IPS-11a (cell line): ENCODE measurements around the gene TRMT1.

Source experiments
- H3K4me3 ChIP-seq: one replicate; pipeline ENCODE4 v1.5.1; 2013; ENCODE audit warnings: low read depth, low read length, control low read depth

The TRMT1 gene

DNA sequence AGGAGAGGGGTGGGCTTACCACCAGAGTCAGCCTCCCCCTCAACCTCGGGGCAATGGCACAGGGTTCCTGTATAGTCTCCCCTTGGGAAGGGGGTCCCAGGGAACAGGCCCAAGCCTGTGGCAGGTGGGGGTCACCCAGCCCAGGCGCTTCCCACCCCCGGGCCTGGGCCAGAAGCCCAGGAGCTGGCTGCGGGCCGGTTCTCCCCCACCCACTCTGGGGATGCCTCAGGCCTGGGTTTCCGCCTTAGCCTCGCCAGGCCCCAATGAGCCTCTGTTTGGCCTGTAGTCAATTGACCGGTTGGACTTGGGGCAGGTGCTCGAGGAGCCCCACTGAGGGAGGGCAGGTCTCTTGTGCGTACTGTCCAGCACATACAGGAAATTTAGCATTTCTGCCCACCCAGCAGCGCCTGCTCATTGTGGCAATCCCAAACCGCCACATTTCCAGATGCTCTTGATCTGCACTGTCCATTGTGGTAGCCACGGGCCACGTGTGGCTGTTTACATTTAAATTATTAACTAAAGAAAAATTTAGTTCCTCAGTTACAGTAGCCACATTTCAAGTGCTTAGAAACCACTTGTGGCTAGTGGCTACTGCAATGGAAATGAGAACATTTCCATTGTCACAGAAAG, 23.8 kb downstream of the TRMT1 start:
- no peak overlapping the region for H3K4me3 ChIP-seq

GRCh38 chr19:13092158-13092543, 24.4 kb downstream of the TRMT1 start:
- H3K4me3 ChIP-seq: no peak overlapping the region

DNA sequence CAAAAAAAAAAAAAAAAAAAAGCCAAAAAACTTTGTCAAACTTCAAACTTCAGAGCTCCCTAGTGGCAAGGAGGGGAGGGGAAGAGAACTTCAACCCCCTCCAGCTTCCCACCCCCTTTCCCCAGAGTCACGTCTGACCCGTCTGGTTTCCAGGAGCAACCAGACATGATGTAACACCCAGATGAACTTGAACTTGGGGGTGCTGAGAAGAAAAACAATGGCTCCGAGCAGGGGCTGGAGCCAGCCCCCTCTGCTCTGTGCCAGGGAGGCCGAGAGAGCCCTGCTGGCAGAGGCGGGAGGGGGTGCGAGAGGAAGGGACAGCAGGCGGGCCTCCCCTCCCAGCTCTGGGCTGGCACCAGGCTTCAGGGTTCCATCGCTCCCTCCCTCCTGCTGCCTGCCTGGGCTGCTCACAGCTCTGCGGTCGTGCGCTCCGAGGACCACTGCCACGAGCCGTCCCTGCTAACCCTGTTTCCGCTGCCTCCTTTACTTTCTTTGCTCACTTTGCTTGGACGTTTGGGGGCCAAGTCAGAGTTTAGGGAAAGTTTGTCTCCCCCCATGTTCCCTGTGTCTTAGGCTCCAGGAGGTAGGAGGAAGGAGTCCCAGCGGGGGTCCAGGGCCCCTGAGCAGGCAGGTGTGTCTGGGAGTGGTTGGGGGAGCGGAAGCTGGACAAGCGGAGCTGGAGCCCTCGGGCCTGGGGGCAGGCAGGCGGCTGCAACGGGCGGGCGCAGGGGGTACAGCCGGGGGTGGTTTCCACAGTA, 25.0 kb downstream of the TRMT1 start:
- H3K4me3 ChIP-seq: no peak overlapping the region

DNA sequence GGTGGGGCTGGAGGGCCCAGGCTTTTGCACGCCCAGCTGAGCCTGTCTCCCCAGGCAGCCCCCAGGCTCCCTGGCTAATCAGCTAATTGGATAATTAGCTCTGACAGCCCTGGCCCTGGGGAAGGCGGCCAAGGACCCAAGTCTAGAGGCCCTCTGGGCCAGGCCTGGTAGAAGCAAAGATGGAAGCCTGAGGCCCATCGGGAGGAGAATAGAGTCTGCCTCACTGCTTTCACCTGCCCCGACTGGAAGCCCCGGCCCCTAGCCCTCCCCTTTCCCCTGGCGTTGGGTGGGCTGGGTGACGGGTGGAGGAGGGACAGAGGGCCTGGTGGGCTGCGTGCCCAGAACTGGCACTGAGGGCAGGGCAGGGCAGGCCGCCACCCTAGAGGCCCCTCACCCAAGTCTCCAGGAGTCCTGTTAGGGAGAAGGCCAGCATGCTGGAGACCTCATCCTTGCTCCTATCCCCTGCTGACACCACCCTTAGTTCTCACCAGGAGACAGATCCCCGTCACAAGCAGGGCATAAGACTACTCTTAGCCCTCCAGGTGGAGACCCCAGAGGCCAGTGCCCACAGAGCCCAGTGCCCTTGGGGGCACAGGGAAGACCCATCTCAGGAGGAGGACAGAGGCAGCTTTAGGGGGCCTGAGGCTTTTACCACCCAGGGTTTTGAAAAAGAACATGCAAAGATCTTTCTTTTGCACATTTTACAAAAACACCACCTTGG, 25.9 kb downstream of the TRMT1 start:
- no peak overlapping the region for H3K4me3 ChIP-seq

- no peak overlapping the region for H3K4me3 ChIP-seq
Measured at GRCh38 chr19:13089857-13090507, 26.6 kb downstream of the TRMT1 start.

- H3K4me3 ChIP-seq: no peak overlapping the region
Measured at GRCh38 chr19:13089139-13089856, 27.2 kb downstream of the TRMT1 start.

DNA sequence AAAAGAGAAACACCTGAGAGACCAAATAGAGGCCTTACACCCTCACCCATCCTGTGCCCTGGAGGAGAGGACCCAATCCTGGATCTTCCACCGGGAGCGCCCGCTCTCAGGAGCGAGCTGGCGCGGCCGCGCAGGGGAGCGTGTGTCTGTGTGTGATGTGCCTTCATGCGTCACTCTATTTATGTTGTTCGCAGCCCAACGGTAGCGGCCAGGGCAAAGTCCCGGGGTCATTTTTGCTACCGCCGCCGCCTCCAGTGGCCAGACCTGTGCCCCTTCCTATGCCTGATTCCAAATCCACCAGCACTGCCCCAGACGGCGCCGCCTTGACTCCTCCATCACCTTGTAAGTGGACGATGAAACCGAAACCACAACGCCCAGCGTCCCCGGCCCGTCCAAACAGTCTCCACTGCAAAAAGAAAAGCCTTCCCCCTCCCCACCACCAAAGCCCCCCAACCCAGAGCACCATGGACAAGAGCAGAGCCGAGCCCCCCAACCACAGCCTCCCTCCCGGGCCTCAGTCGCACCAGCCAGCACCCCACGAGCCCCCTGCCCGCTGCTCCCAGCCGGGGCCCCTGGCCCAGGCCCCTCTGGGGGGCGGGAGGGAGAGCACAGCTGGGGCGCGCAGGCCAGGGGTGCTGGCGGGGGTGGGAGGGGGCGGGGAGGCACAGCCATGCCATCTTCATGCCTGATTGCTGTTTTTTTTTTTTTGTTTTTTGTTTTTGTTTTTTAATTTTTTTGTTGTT, 28.6 kb downstream of the TRMT1 start:
- H3K4me3 ChIP-seq: no peak overlapping the region

- H3K4me3 ChIP-seq: no peak overlapping the region
Measured at GRCh38 chr19:13087295-13087694, 29.2 kb downstream of the TRMT1 start.

- no peak overlapping the region for H3K4me3 ChIP-seq
Measured at GRCh38 chr19:13086341-13086740, 30.2 kb downstream of the TRMT1 start.

GRCh38 chr19:13085666-13086065, 30.9 kb downstream of the TRMT1 start:
- no peak overlapping the region for H3K4me3 ChIP-seq

- H3K4me3 ChIP-seq: no peak overlapping the region
Measured at GRCh38 chr19:13083627-13084026, 32.9 kb downstream of the TRMT1 start.

DNA sequence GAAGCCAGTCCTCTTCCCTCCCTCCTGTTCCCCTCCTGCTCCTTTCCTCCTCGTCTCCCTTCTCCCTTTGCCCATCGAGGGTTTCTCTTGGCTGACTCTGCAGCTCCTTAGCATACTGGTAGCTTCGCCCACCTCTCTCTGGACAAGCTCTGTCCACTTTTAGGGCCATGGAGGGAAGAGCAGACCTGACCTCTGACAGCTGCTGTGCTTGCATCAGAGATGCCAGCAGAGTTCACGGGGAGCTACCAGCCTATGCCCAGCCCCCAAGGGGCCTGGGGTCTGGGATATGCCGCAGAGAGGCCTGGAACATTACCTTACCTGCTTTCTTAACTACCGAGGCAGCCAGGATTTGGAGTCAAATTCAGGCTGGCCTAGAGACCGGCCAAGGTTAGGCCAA, 33.5 kb downstream of the TRMT1 start:
- no peak overlapping the region for H3K4me3 ChIP-seq

GRCh38 chr19:13082192-13083007, 34.1 kb downstream of the TRMT1 start:
- no peak overlapping the region for H3K4me3 ChIP-seq

GRCh38 chr19:13079542-13079986, 37.0 kb downstream of the TRMT1 start:
- H3K4me3 ChIP-seq: no peak overlapping the region

- H3K4me3 ChIP-seq: no peak overlapping the region
Measured at GRCh38 chr19:13078897-13079541, 37.5 kb downstream of the TRMT1 start.

- H3K4me3 ChIP-seq: no peak overlapping the region
Measured at GRCh38 chr19:13078381-13078780, 38.2 kb downstream of the TRMT1 start.

DNA sequence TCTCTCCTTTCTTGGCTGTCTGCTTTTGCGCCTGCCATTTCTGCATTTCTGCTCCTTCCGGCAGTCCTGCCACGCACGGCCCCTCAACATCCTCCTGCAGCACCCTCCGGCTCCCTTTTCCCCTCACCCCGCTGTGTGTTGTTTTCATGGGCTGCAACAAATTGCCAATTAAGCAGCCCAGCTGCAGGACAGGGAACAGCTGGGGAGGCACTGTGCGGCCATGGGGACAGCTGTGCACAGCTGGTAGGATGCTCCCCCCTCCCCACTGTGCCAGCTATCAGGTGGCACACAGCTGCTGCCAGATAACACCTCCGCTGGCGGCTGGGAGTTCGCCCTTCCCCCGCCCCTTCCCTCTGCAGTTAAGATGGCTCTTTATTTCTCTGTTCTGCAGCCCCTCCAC, 39.3 kb downstream of the TRMT1 start:
- H3K4me3 ChIP-seq: no peak overlapping the region

- no peak overlapping the region for H3K4me3 ChIP-seq
Measured at GRCh38 chr19:13076787-13077186, 39.8 kb downstream of the TRMT1 start.

GRCh38 chr19:13076320-13076719, 40.2 kb downstream of the TRMT1 start:
- H3K4me3 ChIP-seq: no peak overlapping the region
